Central memory CD8-positive, alpha-beta T cell (primary cell): ENCODE results near the gene EDDM3A.
"Not testable (repeated sequence)": the region's sequence is repeated elsewhere in the genome, so short reads cannot be mapped to it uniquely, and the experiment has no call there.

Experiments used
- ATAC-seq: fragments of 150-1000 bp; cut with Tn5 transposase; replicated peaks from 2 replicates; pipeline ENCODE4 v1.10.0; 2022; ENCODE audit warnings: mild to moderate bottlenecking, moderate FRiP score, moderate number of reproducible peaks; ENCODE audit not compliant: poor library complexity, severe bottlenecking; ENCODE audit errors: extremely low read depth
- DNase-seq, 2 donors: peaks; one replicate each; pipeline ENCODE4 v3.0.0; 2021; ENCODE audit warnings: low spot score in 2 of 2
- H3K27ac Mint-ChIP-seq: one replicate; pipeline ENCODE4 v1.8.0; 2022; ENCODE audit warnings: low read depth, mild to moderate bottlenecking, moderate library complexity, mixed read lengths
- H3K27me3 Mint-ChIP-seq: one replicate; pipeline ENCODE4 v1.8.0; 2022; ENCODE audit warnings: mixed read lengths
- H3K36me3 Mint-ChIP-seq: one replicate; pipeline ENCODE4 v1.8.0; 2022; ENCODE audit warnings: mild to moderate bottlenecking, moderate library complexity, mixed read lengths; ENCODE audit not compliant: insufficient read depth
- H3K4me1 Mint-ChIP-seq: one replicate; pipeline ENCODE4 v1.8.0; 2022; ENCODE audit warnings: mixed read lengths
- H3K4me3 Mint-ChIP-seq: one replicate; pipeline ENCODE4 v1.8.0; 2022; ENCODE audit warnings: mild to moderate bottlenecking, moderate library complexity, mixed read lengths
- H3K9me3 Mint-ChIP-seq: one replicate; pipeline ENCODE4 v1.8.0; 2022; ENCODE audit warnings: mixed read lengths

EDDM3A gene

DNA sequence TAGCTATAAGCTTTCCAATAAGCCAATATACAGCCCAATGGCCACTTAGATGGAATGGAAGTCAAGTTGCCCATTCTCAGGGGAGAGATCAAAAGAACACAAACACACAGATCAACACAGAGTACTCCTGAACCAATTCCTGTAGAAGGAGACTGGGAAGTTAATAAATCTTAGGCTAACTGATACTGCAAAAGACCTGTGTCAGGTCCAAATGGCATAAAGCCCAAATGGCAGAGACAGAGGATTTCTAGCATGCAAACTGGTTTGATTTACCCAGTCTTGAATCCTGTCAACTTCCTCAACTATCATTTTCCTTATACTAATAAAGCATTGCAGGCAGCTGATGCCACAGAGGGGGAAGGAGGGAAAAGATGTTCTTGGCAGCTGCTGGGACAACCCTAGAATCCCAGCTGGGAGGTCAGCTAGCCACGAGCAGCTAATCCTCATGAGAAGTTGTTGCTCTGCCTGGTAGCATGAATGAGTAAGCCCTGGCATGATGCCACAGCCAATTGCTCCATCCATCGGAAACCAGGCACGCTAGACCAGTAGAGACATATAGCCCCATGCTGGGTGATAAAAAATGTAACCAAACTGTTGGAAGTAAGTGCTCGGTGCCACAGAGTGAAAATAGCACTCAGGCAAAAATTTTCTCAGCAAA, 31.0 kb upstream of the EDDM3A start:
- no peak overlapping the region for H3K27ac Mint-ChIP-seq

DNA sequence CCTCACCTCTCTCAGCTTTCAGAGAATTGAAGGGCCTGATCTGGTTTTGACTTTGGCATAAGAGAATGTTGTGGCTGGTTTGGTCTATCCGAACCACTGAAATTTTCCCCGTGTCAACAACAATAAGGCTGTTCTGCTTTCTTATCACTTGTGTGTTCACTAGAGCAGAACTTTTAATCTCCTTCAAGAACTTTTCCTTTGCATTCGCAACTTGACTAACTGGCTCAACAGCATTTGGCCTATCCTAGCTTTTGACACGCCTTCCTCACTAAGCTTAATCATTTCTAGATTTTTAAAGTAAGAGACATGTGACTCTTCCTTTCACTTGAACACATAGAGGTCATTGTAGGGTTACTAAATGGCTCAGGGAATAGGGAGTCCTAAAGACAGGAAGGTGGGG, 25.9 kb upstream of the EDDM3A start:
- H3K27me3 Mint-ChIP-seq: peaks cover 77% of the 10 kb centered on the region
- DNase-seq: no peak
- no peaks in the 10 kb centered on the region for H3K9me3 Mint-ChIP-seq
- H3K36me3 Mint-ChIP-seq: peaks cover 2% of the 10 kb centered on the region
- peaks cover 7% of the 10 kb centered on the region for H3K4me1 Mint-ChIP-seq
- H3K4me3 Mint-ChIP-seq: no peak overlapping the region
- ATAC-seq: no peak
- no peak overlapping the region for H3K27ac Mint-ChIP-seq

More for the DNA sequence above, 31.0 kb upstream of the EDDM3A start:
- ATAC-seq (no peak), DNase-seq (no peak)
- Mint-ChIP-seq H3K27me3 (peaks cover 30% of the 10 kb centered on the region), H3K9me3 (no peaks in the 10 kb centered on the region), H3K4me1 (no peaks in the 10 kb centered on the region), H3K4me3 (no peak overlapping the region), H3K36me3 (no peaks in the 10 kb centered on the region)

DNA sequence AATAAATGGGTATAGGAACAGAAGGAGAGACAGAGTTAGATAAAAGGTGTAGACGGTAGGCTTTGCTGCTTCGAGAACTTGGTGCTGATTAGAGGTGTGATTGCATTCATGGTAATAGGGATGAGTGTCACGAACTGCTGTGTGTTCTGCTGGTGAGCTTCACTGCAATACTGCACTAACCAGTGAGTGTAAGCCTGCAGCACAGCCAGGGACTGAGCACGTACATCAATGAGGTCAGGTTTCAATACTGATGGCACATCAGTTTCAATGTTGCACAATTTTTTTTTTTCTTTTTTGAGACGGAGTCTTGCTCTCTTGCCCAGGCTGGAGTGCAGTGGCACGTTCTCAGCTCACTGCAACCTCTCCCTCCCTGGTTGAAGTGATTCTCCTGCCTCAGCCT, 24.9 kb upstream of the EDDM3A start:
- H3K27me3 Mint-ChIP-seq: peaks cover 87% of the 10 kb centered on the region
- ATAC-seq (no peak), DNase-seq (no peak)
- H3K4me3 Mint-ChIP-seq: no peak overlapping the region
- H3K36me3 Mint-ChIP-seq: peaks cover 2% of the 10 kb centered on the region
- H3K27ac Mint-ChIP-seq: no peak overlapping the region
- no peaks in the 10 kb centered on the region for H3K9me3 Mint-ChIP-seq
- peaks cover 7% of the 10 kb centered on the region for H3K4me1 Mint-ChIP-seq

DNA sequence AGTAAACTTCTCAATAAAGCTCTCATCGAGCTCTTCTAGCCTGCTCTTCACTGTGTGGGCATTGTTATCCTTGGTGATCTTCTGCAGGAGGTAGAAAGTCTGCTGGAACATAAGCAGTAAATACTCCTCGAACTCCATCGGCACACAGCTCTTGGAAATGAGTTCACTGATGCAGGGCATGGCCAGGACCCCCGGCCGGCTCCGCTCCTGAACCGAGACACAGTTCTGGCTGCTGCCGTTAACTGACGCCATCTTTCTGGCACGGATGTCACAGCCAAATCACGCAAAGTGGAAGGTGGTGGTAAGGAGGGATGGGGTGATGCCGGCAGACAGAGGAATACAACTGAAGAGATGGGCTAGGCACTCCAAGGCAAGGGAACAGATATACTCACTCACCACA, 23.7 kb upstream of the EDDM3A start:
- Mint-ChIP-seq H3K36me3 (peaks cover 2% of the 10 kb centered on the region), H3K27me3 (peaks cover 90% of the 10 kb centered on the region), H3K27ac (no peak overlapping the region), H3K4me1 (peaks cover 7% of the 10 kb centered on the region), H3K9me3 (no peaks in the 10 kb centered on the region), H3K4me3 (no peak overlapping the region)
- DNase-seq (no peak), ATAC-seq (no peak)

DNA sequence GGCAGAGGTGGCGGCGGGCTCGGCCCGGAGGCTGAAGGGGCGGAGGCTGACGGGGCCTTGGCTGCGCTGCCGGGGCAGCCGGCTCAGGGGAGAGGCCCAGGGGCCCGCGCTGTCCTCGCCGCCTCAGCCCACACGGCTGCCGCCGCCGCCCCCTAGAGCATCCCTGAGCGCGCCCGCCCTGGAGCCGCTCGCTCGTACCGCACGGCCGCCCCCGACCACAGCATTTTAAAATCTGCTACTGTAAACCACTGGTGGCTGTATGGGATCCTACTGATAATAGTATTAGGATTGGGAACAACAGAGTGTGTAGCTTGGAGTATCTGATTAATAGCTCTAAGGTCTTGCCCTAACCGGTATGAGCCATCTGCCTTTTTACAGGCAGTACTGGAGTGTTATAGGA, 22.2 kb upstream of the EDDM3A start:
- DNase-seq (no peak), ATAC-seq (no peak)
- Mint-ChIP-seq H3K9me3 (no peaks in the 10 kb centered on the region), H3K27ac (no peak overlapping the region), H3K4me3 (no peak overlapping the region), H3K27me3 (peaks cover 89% of the 10 kb centered on the region), H3K36me3 (peaks cover 2% of the 10 kb centered on the region), H3K4me1 (peaks cover 7% of the 10 kb centered on the region)

DNA sequence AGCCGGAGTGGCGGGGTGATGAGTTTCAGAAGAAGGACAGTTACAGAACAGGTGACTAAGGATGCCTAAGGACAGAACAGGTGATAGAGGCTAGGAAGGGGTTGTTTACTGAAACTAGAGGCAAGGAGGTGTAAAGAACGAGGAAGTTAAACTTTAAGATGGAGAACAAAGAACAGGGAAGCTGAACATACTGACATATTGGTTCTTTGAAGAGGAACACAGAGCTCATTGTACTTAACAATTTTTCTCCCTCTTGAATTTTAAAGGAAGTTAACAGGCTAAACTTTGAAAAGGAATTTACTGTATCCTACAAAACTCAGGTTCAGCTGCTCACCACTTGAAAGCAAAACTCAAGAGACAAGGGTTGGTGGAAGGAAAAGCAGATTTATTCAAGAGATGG, 19.6 kb upstream of the EDDM3A start:
- H3K4me1 Mint-ChIP-seq: not testable (repeated sequence)

DNA sequence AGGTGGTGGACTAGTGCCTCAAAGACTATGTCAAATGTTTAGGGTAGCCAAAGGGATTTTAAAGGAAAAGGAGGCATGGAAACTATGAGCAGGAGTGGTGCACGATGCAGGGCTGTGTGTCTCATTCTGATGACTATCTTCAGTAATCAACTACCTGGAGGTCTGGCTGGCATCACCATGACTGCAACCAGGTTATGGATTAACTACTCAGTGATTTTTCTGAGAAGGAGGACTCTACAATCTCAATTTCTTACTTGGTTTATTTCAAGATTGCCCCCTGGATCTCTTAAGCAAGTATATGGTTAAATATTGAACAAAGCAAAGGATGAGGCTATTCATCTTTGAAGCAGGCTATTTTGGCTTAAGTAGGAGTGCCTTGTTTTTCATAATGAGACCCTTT, 19.2 kb upstream of the EDDM3A start:
- Mint-ChIP-seq H3K4me3 (no peak overlapping the region), H3K9me3 (no peaks in the 10 kb centered on the region), H3K4me1 (peaks cover 7% of the 10 kb centered on the region), H3K27ac (no peak overlapping the region), H3K36me3 (no peaks in the 10 kb centered on the region), H3K27me3 (peaks cover 65% of the 10 kb centered on the region)
- DNase-seq (no peak), ATAC-seq (no peak)

More for the DNA sequence above, 19.6 kb upstream of the EDDM3A start:
- not testable (repeated sequence) for ATAC-seq, DNase-seq, H3K9me3 Mint-ChIP-seq, H3K36me3 Mint-ChIP-seq, H3K27ac Mint-ChIP-seq, H3K4me3 Mint-ChIP-seq
- H3K27me3 Mint-ChIP-seq: peaks cover 69% of the 10 kb centered on the region

DNA sequence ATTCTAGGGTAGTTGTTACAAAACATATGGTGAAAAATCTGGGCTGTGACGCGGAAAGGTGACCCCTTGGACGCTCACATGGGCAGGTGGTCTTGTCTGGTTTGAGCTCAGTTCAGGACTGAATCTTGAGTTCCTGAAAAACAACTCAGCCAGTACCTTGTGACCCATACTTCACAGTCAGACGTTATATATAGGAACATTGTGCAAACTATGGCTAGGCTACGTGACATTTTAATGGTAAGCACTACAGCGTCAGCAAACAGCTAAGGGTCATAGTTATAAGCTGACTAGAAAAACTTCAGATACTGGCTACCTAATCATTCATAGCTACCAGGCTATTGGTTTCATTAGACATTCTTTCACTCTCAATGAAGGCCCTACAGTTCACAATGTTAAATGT, 14.8 kb upstream of the EDDM3A start:
- DNase-seq: no peak
- H3K36me3 Mint-ChIP-seq: no peaks in the 10 kb centered on the region
- H3K9me3 Mint-ChIP-seq: no peaks in the 10 kb centered on the region
- H3K4me1 Mint-ChIP-seq: no peaks in the 10 kb centered on the region
- ATAC-seq: no peak
- H3K27ac Mint-ChIP-seq: no peak overlapping the region
- H3K4me3 Mint-ChIP-seq: no peak overlapping the region
- H3K27me3 Mint-ChIP-seq: peaks cover 25% of the 10 kb centered on the region

DNA sequence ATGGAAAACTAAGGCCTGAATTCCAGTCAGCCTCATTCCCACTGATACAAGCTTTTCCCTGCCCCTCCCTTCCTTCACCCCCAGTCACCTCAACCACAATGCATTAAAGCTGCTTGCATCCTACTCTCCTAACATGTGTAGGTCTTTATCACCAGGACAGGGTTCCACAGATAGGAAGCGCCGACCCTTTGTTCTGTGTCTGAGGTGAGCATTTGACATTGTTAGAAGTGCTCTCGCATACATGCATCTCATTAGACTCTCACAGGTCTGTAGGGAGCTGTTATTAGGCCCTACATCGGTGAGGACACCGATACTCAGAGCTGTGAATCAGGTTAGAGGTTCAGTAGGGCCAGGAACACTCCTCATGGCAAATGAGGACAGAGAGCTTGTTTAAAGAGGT, 13.2 kb upstream of the EDDM3A start:
- H3K4me3 Mint-ChIP-seq: no peak overlapping the region
- ATAC-seq: no peak
- H3K4me1 Mint-ChIP-seq: no peaks in the 10 kb centered on the region
- H3K27ac Mint-ChIP-seq: no peak overlapping the region
- DNase-seq: no peak
- no peaks in the 10 kb centered on the region for H3K9me3 Mint-ChIP-seq
- no peaks in the 10 kb centered on the region for H3K36me3 Mint-ChIP-seq
- H3K27me3 Mint-ChIP-seq: peaks cover 9% of the 10 kb centered on the region

DNA sequence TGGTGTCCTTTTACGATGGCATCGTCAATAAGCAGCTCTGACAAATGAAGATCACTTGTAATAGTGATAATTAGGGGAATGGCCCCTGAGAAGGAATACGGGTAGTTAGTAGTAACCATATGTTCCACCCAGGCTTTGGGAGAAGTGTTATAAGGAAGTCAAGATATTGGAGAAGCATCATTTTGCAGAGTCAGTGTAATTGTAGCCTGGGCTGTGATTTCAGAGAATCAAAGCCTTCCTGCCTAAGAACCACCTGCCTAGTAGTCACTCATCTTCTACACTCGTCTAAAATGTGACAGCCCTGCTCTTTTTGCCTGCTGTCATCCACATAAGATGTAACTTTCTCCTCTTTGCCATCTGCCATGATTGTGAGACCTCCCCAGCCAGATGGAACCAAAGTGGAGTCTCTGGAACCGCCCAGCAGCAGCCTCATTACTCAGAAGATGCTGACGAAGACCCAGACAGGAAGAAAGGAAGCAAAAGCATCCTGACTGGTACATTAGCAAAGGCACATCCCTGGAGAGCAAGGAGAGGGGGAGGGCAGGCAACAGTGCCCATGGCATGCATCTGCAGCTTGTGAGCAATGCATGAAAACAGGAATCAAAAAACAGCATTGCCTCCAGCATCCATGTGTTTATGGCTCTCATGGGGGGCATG, 12.6 kb upstream of the EDDM3A start:
- H3K27ac Mint-ChIP-seq: no peak overlapping the region
- no peaks in the 10 kb centered on the region for H3K4me1 Mint-ChIP-seq
- peaks cover 2% of the 10 kb centered on the region for H3K27me3 Mint-ChIP-seq
- no peaks in the 10 kb centered on the region for H3K9me3 Mint-ChIP-seq
- DNase-seq (no peak), ATAC-seq (no peak)
- no peak overlapping the region for H3K4me3 Mint-ChIP-seq
- peaks cover 2% of the 10 kb centered on the region for H3K36me3 Mint-ChIP-seq

DNA sequence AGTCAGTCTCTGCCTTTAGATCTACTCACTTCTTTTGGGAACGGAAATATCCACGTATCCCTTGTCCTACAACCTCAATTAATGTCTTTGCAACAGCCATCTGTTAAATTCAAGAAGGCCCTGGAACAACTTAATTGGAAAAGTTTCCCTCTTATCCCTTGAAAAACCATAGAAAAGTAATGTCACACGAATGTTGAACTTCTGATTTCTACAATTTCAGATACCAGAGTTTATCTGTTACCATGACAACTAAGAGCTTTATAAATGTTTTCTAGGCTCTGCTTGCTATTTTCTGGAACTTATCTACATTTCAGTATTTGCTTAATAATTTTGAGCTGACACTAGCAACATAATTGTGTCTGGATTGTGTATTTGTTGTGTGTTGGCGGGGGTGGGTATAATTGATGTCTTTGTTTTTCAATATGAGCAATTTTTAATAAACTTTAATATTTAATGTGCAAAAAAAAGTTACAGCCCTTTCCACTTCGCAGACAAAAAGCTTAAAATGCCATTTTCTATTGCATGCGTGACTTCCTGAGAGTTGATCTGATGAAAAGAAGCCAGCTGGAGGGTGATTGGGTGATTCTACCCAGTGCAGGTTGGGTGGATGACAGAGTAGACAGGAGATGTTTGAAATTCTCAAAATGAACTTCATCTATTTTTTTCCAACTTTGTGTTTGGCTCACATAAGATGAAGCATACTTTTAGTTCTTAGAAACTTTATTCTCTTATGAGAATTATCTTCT, 11.8 kb upstream of the EDDM3A start:
- no peak overlapping the region for H3K4me3 Mint-ChIP-seq
- DNase-seq (no peak), ATAC-seq (no peak)
- no peaks in the 10 kb centered on the region for H3K4me1 Mint-ChIP-seq
- H3K27me3 Mint-ChIP-seq: no peaks in the 10 kb centered on the region
- H3K27ac Mint-ChIP-seq: no peak overlapping the region
- H3K36me3 Mint-ChIP-seq: peaks cover 3% of the 10 kb centered on the region
- no peaks in the 10 kb centered on the region for H3K9me3 Mint-ChIP-seq

DNA sequence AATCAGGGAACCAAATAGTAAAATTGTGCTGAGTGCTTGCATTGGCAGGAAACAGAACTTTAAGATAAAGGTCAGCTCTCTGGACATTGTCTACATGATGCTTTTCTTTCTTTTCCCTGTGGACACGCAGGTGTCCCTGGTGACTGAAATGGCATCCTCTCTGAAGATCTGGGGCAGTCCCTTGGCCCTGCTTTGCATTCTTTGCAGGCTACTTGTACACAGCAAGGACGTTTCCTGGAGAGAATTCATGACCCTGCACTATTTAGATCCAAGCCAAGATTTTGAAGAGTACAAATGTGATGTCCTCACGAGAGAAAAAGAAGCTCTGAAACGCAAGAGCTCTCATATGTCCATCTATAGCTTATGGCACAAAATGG, 11.3 kb upstream of the EDDM3A start:
- Mint-ChIP-seq H3K27ac (no peak overlapping the region), H3K27me3 (no peaks in the 10 kb centered on the region)
- no peak for DNase-seq

DNA sequence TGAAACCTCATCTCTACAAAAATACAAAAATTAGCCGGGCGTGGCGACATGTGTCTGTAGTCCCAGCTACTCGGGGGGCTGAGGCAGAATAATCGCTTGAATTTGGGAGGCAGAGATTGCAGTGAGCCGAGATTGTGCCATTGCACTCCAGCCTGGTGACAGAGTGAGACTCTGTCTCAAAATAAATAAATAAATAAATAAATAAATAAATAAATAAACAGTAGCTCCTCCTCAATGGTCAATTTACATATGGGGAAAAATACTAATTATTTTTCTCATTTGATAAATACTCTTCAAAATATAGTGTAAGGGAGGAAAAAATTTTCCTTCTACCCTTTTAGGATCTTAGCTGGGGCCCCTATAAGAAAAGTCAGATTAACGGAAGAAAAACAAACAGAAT, 7.4 kb upstream of the EDDM3A start:
- not testable (repeated sequence) for H3K4me1 Mint-ChIP-seq, H3K36me3 Mint-ChIP-seq, ATAC-seq, H3K27ac Mint-ChIP-seq, H3K9me3 Mint-ChIP-seq, H3K27me3 Mint-ChIP-seq, H3K4me3 Mint-ChIP-seq, DNase-seq

More for the DNA sequence above, 11.3 kb upstream of the EDDM3A start:
- Mint-ChIP-seq H3K4me3 (no peak overlapping the region), H3K36me3 (peaks cover 3% of the 10 kb centered on the region), H3K4me1 (no peaks in the 10 kb centered on the region), H3K9me3 (no peaks in the 10 kb centered on the region)
- no peak for ATAC-seq
